Measurements from ENCODE around the gene DZIP1. TPM values are rescaled to one million over a fixed set of nuclear protein-coding genes. Genes with fewer than 3 reads are reported as not detected.

The DZIP1 gene
- total and polyA plus RNA-seq, 2 of the 8 experiments (the other 6 are each of a cell fraction or from before 2014, with no cell fraction given), result 7.6 to 24.6 TPM

DNA sequence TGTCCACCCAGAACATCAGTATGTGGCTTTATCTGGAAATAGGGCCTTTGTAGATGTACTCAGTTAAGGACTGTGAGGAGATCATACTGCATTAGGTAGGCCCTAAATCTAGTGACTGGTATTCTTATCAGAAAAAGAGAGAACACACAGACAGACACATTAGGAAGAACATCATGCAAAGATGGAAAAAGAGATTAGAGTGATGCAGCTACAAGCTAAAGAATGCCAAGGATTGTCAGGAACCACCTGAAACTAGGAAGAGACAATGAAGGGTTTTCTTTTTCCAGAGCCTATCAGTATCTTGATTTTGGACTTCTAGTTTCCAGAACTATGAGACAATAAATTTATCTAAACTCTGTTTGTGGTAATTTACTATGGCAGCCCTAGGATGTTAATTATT lies 15.0 kb upstream of the DZIP1 start (continued):
- TF ChIP-seq, protein P1, sequence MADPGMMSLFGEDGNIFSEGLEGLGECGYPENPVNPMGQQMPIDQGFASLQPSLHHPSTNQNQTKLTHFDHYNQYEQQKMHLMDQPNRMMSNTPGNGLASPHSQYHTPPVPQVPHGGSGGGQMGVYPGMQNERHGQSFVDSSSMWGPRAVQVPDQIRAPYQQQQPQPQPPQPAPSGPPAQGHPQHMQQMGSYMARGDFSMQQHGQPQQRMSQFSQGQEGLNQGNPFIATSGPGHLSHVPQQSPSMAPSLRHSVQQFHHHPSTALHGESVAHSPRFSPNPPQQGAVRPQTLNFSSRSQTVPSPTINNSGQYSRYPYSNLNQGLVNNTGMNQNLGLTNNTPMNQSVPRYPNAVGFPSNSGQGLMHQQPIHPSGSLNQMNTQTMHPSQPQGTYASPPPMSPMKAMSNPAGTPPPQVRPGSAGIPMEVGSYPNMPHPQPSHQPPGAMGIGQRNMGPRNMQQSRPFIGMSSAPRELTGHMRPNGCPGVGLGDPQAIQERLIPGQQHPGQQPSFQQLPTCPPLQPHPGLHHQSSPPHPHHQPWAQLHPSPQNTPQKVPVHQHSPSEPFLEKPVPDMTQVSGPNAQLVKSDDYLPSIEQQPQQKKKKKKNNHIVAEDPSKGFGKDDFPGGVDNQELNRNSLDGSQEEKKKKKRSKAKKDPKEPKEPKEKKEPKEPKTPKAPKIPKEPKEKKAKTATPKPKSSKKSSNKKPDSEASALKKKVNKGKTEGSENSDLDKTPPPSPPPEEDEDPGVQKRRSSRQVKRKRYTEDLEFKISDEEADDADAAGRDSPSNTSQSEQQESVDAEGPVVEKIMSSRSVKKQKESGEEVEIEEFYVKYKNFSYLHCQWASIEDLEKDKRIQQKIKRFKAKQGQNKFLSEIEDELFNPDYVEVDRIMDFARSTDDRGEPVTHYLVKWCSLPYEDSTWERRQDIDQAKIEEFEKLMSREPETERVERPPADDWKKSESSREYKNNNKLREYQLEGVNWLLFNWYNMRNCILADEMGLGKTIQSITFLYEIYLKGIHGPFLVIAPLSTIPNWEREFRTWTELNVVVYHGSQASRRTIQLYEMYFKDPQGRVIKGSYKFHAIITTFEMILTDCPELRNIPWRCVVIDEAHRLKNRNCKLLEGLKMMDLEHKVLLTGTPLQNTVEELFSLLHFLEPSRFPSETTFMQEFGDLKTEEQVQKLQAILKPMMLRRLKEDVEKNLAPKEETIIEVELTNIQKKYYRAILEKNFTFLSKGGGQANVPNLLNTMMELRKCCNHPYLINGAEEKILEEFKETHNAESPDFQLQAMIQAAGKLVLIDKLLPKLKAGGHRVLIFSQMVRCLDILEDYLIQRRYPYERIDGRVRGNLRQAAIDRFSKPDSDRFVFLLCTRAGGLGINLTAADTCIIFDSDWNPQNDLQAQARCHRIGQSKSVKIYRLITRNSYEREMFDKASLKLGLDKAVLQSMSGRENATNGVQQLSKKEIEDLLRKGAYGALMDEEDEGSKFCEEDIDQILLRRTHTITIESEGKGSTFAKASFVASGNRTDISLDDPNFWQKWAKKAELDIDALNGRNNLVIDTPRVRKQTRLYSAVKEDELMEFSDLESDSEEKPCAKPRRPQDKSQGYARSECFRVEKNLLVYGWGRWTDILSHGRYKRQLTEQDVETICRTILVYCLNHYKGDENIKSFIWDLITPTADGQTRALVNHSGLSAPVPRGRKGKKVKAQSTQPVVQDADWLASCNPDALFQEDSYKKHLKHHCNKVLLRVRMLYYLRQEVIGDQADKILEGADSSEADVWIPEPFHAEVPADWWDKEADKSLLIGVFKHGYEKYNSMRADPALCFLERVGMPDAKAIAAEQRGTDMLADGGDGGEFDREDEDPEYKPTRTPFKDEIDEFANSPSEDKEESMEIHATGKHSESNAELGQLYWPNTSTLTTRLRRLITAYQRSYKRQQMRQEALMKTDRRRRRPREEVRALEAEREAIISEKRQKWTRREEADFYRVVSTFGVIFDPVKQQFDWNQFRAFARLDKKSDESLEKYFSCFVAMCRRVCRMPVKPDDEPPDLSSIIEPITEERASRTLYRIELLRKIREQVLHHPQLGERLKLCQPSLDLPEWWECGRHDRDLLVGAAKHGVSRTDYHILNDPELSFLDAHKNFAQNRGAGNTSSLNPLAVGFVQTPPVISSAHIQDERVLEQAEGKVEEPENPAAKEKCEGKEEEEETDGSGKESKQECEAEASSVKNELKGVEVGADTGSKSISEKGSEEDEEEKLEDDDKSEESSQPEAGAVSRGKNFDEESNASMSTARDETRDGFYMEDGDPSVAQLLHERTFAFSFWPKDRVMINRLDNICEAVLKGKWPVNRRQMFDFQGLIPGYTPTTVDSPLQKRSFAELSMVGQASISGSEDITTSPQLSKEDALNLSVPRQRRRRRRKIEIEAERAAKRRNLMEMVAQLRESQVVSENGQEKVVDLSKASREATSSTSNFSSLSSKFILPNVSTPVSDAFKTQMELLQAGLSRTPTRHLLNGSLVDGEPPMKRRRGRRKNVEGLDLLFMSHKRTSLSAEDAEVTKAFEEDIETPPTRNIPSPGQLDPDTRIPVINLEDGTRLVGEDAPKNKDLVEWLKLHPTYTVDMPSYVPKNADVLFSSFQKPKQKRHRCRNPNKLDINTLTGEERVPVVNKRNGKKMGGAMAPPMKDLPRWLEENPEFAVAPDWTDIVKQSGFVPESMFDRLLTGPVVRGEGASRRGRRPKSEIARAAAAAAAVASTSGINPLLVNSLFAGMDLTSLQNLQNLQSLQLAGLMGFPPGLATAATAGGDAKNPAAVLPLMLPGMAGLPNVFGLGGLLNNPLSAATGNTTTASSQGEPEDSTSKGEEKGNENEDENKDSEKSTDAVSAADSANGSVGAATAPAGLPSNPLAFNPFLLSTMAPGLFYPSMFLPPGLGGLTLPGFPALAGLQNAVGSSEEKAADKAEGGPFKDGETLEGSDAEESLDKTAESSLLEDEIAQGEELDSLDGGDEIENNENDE (IDR thresholded peaks at IDR 0.05; ENCODE audit: insufficient replicate concordance, low read length), result no peak
- TF ChIP-seq HDAC2 (IDR thresholded peaks at IDR 0.05; ENCODE audit: borderline replicate concordance in 1 of 2, low read depth in 2 of 2, low read length in 2 of 2) (no peak), TEAD4 (IDR thresholded peaks at IDR 0.05; ENCODE audit: low read depth, low read length) (no peak)
- TF ChIP-seq, protein P2, sequence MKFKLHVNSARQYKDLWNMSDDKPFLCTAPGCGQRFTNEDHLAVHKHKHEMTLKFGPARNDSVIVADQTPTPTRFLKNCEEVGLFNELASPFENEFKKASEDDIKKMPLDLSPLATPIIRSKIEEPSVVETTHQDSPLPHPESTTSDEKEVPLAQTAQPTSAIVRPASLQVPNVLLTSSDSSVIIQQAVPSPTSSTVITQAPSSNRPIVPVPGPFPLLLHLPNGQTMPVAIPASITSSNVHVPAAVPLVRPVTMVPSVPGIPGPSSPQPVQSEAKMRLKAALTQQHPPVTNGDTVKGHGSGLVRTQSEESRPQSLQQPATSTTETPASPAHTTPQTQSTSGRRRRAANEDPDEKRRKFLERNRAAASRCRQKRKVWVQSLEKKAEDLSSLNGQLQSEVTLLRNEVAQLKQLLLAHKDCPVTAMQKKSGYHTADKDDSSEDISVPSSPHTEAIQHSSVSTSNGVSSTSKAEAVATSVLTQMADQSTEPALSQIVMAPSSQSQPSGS (IDR thresholded peaks at IDR 0.05; ENCODE audit: low read length), result no peak
- TF ChIP-seq, protein P3, sequence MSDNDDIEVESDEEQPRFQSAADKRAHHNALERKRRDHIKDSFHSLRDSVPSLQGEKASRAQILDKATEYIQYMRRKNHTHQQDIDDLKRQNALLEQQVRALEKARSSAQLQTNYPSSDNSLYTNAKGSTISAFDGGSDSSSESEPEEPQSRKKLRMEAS (IDR thresholded peaks at IDR 0.05), result no peak

Data from H1 (cell line).